Hepatocyte (in vitro differentiated cells): Measurements from ENCODE around the gene ABCC3.

Experiments
- CTCF ChIP-seq: fragments of 200-600 bp; sonication (generic); IDR thresholded peaks from 2 replicates; pipeline ENCODE4 v1.5.1; 2016; ENCODE audit warnings: antibody characterized with exemption, mild to moderate bottlenecking; ENCODE audit not compliant: poor library complexity
- EZH2 ChIP-seq: fragments of 200-600 bp; sonication (generic); IDR thresholded peaks from 2 replicates; pipeline ENCODE4 v1.6.1; 2016; ENCODE audit warnings: antibody characterized with exemption, mild to moderate bottlenecking, borderline replicate concordance
- EZH2phosphoT487 ChIP-seq: fragments of 200-600 bp; sonication (generic); IDR thresholded peaks from one replicate; pipeline ENCODE4 v1.6.1; 2018; ENCODE audit warnings: antibody characterized with exemption, mild to moderate bottlenecking, low read depth, moderate library complexity; ENCODE audit not compliant: unreplicated experiment, severe bottlenecking

GRCh38 chr17:50642071-50642721, 7.5 kb downstream of the ABCC3 start:
- no peak for TF ChIP-seq EZH2
- TF ChIP-seq EZH2phosphoT487 = no peak
- no peak for TF ChIP-seq CTCF
